Stimulated activated CD8-positive, alpha-beta memory T cell treated with anti-CD3 and anti-CD28 coated beads, Interleukin-15, amount 100 ng/mL, for 24 hours (primary cell): Measurements from ENCODE around the gene PLEKHG4B.
"Not testable (repeated sequence)": the region's sequence is repeated elsewhere in the genome, so short reads cannot be mapped to it uniquely, and the experiment has no call there.

ENCODE experiments used
- DNase-seq: peaks from one replicate; pipeline ENCODE4 v3.0.0-alpha.2; 2020; ENCODE audit warnings: low read depth

Gene PLEKHG4B

GRCh38 chr5:204462-204861 lies 112.5 kb downstream of the PLEKHG4B start:
- no peak for DNase-seq

DNA sequence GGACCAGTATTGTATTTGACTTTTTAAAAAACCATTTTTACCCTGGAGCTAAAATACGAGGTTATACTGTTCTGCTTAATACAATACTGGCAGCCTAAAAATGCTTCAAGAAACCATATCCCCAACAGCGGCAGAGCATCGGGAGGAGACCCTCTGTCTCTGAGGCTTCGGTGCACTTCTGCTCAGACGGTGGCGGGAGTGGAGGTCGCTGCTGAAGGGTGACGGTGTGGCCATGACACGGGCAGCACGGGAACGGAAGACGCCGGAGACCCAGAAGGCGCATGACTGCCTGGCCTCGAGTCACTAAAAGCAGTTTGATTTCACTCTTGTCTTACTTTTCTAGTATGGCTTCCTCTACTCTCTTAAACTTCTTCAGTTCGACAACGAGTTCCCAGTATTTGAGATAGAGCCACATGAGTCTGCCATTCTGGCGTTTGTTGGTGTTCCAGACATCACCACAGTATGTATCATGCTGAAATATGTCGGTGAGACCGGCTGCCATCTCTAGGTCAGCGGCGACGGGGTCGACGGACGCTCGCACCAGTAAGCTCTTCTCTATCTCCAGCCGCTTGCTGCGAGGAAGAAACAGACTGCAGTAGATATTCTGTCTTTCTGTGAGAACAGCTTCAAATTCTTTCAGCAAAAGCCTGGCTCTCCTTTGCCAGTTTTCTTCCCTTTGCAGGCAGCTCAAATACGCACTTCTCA lies 113.2 kb downstream of the PLEKHG4B start:
- no peak for DNase-seq

DNA sequence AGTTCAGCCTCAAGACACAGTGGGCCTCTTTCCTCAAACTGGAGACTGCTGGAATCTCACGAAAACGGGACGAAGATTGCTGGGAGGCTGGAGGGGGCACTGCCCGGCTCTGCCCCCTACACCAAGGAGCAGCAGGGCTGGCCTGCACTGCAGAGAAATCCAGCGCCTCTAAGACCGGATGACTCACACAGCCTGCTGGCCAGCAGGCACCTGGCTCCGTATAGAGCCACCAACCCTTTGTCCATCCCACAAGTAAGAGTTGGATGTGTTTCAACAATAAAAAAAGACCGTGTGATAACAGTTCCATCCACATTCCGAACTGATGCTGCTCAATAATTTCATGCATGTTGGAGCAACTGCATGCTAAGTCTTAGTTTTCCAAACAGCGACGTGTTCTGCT lies 114.4 kb downstream of the PLEKHG4B start:
- DNase-seq: no peak

DNA sequence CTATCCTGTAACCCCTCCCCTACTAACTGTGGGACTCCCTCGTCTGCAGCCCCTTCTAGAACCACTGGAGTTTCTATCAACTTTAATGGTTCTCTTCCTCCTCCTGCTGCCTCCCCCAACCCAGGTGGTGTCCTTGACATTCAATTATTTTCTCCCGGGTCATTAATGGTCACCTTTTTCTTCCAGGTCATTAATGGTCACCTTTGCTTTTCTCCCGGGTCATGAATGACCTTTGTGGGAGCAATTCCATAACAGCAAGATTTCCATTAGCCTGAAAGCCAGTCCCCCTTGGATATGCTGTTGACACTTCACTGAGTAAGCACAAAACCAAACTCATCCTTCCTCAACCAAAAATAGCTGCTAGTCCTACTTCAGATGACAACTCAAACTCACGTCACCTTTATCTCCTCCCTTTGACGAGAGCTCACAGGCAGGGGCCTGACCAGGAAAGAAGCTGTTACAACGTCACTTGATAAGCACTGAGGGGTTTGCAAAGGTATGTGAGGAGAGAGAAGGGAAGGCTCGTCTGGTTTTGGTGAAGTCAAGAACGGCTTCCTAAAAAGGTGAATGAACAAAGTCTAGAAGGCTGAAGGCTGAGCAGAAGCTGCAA lies 115.1 kb downstream of the PLEKHG4B start:
- DNase-seq: no peak

DNA sequence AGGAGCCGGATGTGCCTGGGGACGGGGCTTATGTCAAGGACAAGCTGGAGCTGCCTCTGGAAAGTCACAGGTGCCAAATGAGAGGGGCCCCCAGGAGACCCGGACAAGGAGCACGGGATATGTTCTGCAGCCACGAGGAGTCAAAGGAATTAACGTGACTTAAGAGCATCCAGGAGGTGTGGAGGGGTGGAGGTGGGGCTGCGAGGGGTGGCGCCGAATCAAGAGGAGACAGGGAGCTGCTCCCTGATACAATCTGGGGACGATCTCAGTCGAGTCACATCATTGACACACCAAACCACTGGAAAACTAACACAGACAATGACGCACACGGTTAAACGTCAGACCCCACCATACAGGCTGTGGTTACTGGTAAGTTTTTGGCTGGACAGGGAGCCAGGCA lies 115.6 kb downstream of the PLEKHG4B start:
- DNase-seq: no peak

DNA sequence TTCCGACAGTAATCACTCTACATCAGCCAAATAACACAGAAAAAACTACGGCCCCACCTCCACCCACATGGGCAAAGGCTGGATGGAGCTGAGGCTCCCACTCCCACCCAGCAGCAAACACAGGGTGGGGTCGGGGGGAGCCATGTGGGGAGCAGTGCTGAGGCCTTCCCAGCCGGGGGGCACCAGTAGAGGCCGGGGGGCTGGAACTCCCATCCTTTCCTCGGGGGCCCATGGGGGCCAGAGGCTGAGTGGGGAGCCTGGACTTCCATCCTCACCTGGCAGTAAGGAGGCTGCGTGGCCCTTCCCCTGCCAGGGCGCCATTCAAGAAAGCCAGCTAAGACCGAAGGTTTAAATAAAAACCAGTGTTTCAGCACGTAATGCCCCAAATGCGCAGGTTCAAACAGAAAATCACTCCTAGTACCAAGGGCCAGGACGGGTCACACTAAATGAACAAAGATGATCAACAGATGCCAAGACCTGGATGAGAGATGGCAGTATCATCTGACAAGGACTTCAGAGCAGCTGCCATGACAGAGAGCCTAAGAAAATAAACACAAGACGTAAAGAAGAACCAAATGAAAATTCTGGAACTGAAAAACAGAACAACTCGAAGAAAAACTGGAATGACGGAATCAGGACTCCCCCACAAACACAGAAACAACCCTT lies 116.6 kb downstream of the PLEKHG4B start:
- DNase-seq: no peak

DNA sequence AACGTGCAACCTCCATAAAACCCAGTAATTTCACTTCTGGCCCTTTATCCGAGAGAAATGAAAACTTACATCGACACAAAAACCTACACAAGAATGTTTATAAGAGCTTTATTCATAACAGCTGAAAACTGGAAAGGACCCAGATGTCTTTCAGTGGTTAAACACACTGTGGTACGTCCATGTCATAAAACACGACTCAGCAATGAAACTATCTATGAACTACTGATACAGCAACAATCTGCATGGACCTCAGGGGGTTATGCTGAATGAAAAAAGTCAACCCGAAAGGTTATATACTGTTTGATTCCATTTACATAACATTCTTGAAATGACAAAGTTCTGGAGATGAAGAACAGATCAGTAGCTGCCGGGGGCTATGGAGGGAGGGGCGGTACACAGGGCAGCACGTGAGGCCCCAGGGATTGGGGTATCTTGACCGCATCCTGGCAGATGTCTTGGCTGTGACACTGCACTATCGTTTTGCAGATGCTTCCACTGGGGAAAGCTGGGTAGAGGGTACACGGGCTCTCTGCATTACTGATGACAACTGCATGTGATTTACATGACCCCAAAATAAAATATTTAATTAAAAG lies 121.9 kb downstream of the PLEKHG4B start:
- DNase-seq: no peak

GRCh38 chr5:215256-215655 lies 123.3 kb downstream of the PLEKHG4B start:
- DNase-seq: not testable (repeated sequence)

DNA sequence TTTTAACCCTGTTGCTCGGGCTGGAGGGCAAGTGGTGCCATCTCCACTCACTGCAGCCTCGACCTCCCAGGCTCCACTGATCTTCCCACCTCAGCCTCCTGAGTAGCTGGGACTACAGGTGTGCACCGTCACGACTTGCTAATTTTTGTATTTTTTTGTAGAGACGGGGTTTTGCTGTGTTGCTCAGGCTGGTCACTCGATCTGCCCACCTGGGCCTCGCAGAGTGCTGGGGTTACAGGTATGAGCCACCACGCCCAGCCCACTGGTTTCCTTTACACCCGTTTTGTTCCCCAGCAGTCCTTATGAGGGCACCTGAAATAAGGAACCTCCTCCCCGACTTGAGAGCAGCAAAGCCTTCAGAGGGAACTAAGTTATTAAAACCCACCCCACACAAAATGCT lies 124.1 kb downstream of the PLEKHG4B start:
- DNase-seq: not testable (repeated sequence)

- DNase-seq: peak; percentile 99
These were observed 125.8 kb downstream of the PLEKHG4B start, which contains the start of the genes CCDC127 and SDHA for GRCh38 chr5:217494-218456. TSS of gene CCDC127 (minus strand) at chr5:218153. CDS start at chr5:216849, 1,304 bp downstream. TSS of gene SDHA (plus strand) at chr5:218320. CDS start at chr5:218356, 36 bp downstream.

GRCh38 chr5:218457-219291 lies 126.7 kb downstream of the PLEKHG4B start:
- DNase-seq: peak; percentile 2

GRCh38 chr5:219460-219863 lies 127.5 kb downstream of the PLEKHG4B start:
- DNase-seq: no peak

GRCh38 chr5:219991-220390 lies 128.0 kb downstream of the PLEKHG4B start:
- DNase-seq: no peak

DNA sequence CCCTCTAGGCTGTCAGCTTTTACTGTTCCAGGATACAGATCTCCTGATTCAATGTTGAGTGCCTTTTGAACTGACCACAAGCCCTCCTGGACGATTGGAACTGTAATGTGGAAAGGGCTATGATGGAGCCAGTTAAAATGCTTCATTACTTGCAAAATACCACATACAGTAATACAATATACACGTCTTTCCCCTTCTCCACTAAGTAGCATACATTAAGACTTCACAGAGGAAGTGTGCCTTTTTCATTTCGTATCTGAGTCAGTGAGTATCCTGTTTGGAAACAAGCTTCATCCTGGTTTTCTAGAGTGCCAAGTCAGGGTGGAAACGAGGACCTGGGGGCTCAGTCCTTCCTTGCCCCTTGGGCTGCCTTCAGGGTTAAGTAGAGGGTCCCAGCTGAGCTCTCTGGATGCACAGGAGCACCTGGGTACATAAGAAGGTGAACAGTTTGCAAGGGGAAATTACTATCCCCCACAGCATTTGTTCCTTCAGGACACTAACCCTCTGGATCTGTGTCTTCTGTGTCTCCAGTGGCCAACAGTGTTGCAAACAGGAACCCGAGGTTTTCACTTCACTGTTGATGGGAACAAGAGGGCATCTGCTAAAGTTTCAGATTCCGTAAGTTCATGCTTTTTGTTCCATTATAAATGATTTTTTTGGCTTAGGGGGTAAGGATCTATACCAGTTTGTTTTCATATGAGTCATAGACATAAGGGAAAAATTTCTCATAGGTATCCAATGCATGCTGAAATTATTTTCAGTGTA lies 131.2 kb downstream of the PLEKHG4B start:
- not testable (repeated sequence) for DNase-seq

GRCh38 chr5:223791-224190 lies 131.8 kb downstream of the PLEKHG4B start:
- no peak for DNase-seq

GRCh38 chr5:225334-225733 lies 133.4 kb downstream of the PLEKHG4B start:
- no peak for DNase-seq

DNA sequence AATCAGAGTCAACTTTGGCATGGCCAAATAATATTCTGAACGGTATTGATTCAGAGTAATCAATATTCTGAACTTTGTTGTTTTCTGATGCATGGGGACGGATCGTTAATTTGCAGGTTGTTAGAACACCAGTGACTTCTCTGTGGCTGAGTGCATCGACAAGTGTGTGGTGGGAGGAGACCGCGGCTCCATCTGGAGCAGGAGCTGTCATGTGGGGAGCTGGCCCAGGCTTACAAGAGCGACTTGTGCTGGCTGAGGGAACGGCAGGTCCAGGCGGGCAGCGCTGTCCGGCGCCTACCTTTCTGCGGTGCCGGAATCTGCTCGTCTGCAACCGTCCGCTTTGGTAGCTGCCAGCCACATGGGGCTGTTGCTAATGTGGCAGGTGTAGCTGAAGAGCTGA lies 135.4 kb downstream of the PLEKHG4B start:
- not testable (repeated sequence) for DNase-seq

DNA sequence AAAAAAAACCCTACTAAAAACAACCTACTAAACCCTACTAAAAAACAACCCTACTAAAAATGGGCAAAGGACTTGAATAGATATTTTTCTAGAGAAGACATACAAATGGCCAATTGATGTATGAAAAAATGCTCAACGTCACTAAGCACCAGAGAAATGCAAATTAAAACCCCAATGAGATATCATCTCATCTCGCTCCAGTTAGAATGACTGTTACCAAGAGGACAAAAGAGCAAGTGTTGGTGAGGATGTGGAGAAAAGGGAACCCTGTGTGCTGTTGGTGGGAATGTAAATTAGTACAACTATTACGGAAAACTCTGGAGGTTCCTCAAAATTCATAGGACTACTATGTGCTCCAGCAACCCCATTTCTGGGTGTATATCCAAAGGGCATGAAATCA lies 136.9 kb downstream of the PLEKHG4B start:
- no peak for DNase-seq

- no peak for DNase-seq
These were observed 138.7 kb downstream of the PLEKHG4B start for GRCh38 chr5:230711-231110.

- DNase-seq: no peak
These were observed 139.7 kb downstream of the PLEKHG4B start for GRCh38 chr5:231661-232060.
